GF-D8 (cell line): ENCODE data around the gene FUCA1.

Experiments used
- DNase-seq: peaks from one replicate; lab custom pipeline; 2025; lab: John Stamatoyannopoulos, UW

Gene FUCA1

GRCh38 chr1:23801338-23801748, 66.7 kb downstream of the FUCA1 start:
- DNase-seq = no peak

- peak; percentile 83 for DNase-seq
Observed at GRCh38 chr1:23800400-23801337, 67.4 kb downstream of the FUCA1 start, which contains the start of gene GALE. Gene GALE, minus strand, starts transcription at chr1:23800754. Its CDS starts 1,747 bp downstream, at chr1:23799007.

- DNase-seq = peak; percentile 17
Observed at GRCh38 chr1:23799570-23800399, 68.3 kb downstream of the FUCA1 start.

- DNase-seq = no peak
Observed at GRCh38 chr1:23799255-23799569, 68.9 kb downstream of the FUCA1 start.

- no peak for DNase-seq
Observed at GRCh38 chr1:23798662-23799142, 69.4 kb downstream of the FUCA1 start.

- DNase-seq = no peak
Observed at GRCh38 chr1:23797478-23798448, 70.3 kb downstream of the FUCA1 start.

GRCh38 chr1:23796466-23797271, 71.4 kb downstream of the FUCA1 start:
- DNase-seq = no peak

- DNase-seq = no peak
Observed at GRCh38 chr1:23795676-23796465, 72.2 kb downstream of the FUCA1 start.
